Endodermal cell (in vitro differentiated cells): Measurements from ENCODE around the gene HHAT. TPM values are rescaled to one million over a fixed set of nuclear protein-coding genes. Genes with fewer than 3 reads are reported as not detected.

ENCODE experiments used
- DNase-seq: peaks from one replicate; pipeline ENCODE4 v3.0.0-alpha.2; 2017
- H3K27ac ChIP-seq: 2 replicates; pipeline ENCODE4 v1.5.1; 2013; ENCODE audit warnings: mild to moderate bottlenecking, low read depth, low read length, moderate library complexity
- H3K27me3 ChIP-seq: 2 replicates; pipeline ENCODE4 v1.6.1; 2013; ENCODE audit warnings: mild to moderate bottlenecking, low read length, moderate library complexity; ENCODE audit not compliant: insufficient read depth, control insufficient read depth, poor library complexity, severe bottlenecking
- H3K36me3 ChIP-seq: 2 replicates; pipeline ENCODE4 v1.7.0; 2013; ENCODE audit warnings: mild to moderate bottlenecking, low read length, moderate library complexity; ENCODE audit not compliant: control insufficient read depth, insufficient read depth
- H3K4me1 ChIP-seq: one replicate; pipeline ENCODE4 v1.7.0; 2013; ENCODE audit warnings: low read length; ENCODE audit not compliant: control insufficient read depth, insufficient read depth
- H3K4me3 ChIP-seq: 2 replicates; pipeline ENCODE4 v1.5.1; 2013; ENCODE audit warnings: mild to moderate bottlenecking, low read length, moderate library complexity
- H3K9ac ChIP-seq: 2 replicates; pipeline ENCODE4 v1.6.1; 2013; ENCODE audit warnings: mild to moderate bottlenecking, low read length, moderate library complexity; ENCODE audit not compliant: poor library complexity, severe bottlenecking; ENCODE audit errors: extremely low read depth
- H3K9me3 ChIP-seq: 2 replicates; pipeline ENCODE4 v1.6.1; 2013; ENCODE audit warnings: mild to moderate bottlenecking, low read length, moderate library complexity; ENCODE audit not compliant: control insufficient read depth
- H3K27ac Mint-ChIP-seq: 2 replicates; pipeline ENCODE4 v1.8.0; 2020; ENCODE audit warnings: mixed read lengths
- H3K27me3 Mint-ChIP-seq: 2 replicates; pipeline ENCODE4 v1.8.0; 2021; ENCODE audit warnings: mild to moderate bottlenecking, mixed read lengths; ENCODE audit not compliant: insufficient read depth
- H3K36me3 Mint-ChIP-seq: 2 replicates; pipeline ENCODE4 v1.8.0; 2020; ENCODE audit warnings: low read depth, mixed read lengths
- H3K4me1 Mint-ChIP-seq: 2 replicates; pipeline ENCODE4 v1.8.0; 2020; ENCODE audit warnings: mixed read lengths
- H3K4me3 Mint-ChIP-seq: 2 replicates; pipeline ENCODE4 v1.8.0; 2020; ENCODE audit warnings: mild to moderate bottlenecking, moderate library complexity, mixed read lengths
- H3K9me3 Mint-ChIP-seq: 2 replicates; pipeline ENCODE4 v1.8.0; 2020; ENCODE audit warnings: mild to moderate bottlenecking, mixed read lengths
- WGBS, 2 experiments: methylation state at CpG; one replicate each; pipeline versions ENCODE4 v1.1.5 to v1.1.7; 2013; ENCODE audit warnings: missing lambda C conversion rate in 2 of 2, mixed read lengths in 1 of 2; ENCODE audit not compliant: insufficient coverage in 1 of 2, insufficient read length in 1 of 2; 5-methylcytosine and 5-hydroxymethylcytosine counted together
- total RNA-seq, 2 donors: library from RNA; stranded (reverse); fragmentation: NEBNext Ultra II Directional in 1 of 2; extraction: Animal tissue kit (Norgen Biotek cat#: 25700) in 1 of 2; gene quantifications; 2 replicates in 1 of 2; 3 replicates in 1 of 2; pipeline ENCODE4 v1.2.1, GENCODE V29; 2021
- TF ChIP-seq, protein P1 (sequence below): fragments of 200-600 bp; sonication (generic); conservative IDR thresholded peaks from 2 replicates; pipeline ENCODE4 v1.5.0; 2021; ENCODE audit warnings: antibody characterized with exemption, mild to moderate bottlenecking

HHAT gene
- total RNA-seq, 2 donors from 2014 or later: 6.9 to 9.8 TPM

- Histone ChIP-seq H3K27me3 (no peaks in the 10 kb centered on the region), H3K4me1 (no peaks in the 10 kb centered on the region), H3K36me3 (no peaks in the 10 kb centered on the region), H3K27ac (no peak overlapping the region), H3K9ac (no peak overlapping the region), H3K4me3 (no peak overlapping the region), H3K9me3 (no peaks in the 10 kb centered on the region)
- H3K9me3 Mint-ChIP-seq: no peaks in the 10 kb centered on the region
- no peak overlapping the region for H3K27ac Mint-ChIP-seq
- no peaks in the 10 kb centered on the region for H3K27me3 Mint-ChIP-seq
- no peak overlapping the region for H3K4me3 Mint-ChIP-seq
- H3K4me1 Mint-ChIP-seq: no peaks in the 10 kb centered on the region
- DNase-seq: no peak
- H3K36me3 Mint-ChIP-seq: no peaks in the 10 kb centered on the region
- 96% methylated on average over 3 to 5 of the region's 5 CpGs for WGBS, 2 experiments
- TF ChIP-seq, protein P1, sequence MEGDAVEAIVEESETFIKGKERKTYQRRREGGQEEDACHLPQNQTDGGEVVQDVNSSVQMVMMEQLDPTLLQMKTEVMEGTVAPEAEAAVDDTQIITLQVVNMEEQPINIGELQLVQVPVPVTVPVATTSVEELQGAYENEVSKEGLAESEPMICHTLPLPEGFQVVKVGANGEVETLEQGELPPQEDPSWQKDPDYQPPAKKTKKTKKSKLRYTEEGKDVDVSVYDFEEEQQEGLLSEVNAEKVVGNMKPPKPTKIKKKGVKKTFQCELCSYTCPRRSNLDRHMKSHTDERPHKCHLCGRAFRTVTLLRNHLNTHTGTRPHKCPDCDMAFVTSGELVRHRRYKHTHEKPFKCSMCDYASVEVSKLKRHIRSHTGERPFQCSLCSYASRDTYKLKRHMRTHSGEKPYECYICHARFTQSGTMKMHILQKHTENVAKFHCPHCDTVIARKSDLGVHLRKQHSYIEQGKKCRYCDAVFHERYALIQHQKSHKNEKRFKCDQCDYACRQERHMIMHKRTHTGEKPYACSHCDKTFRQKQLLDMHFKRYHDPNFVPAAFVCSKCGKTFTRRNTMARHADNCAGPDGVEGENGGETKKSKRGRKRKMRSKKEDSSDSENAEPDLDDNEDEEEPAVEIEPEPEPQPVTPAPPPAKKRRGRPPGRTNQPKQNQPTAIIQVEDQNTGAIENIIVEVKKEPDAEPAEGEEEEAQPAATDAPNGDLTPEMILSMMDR: no peak
Measured at GRCh38 chr1:210516697-210517459, 188.2 kb downstream of the HHAT start.

- H3K36me3 ChIP-seq: no peaks in the 10 kb centered on the region
- TF ChIP-seq, protein P1: no peak
- 86 to 94% methylated on average over 3 to 4 of the region's 4 CpGs for WGBS, 2 experiments
- H3K4me3 ChIP-seq: no peak overlapping the region
- no peaks in the 10 kb centered on the region for H3K27me3 ChIP-seq
- Mint-ChIP-seq H3K36me3 (no peaks in the 10 kb centered on the region), H3K27ac (no peak overlapping the region), H3K9me3 (no peaks in the 10 kb centered on the region), H3K27me3 (no peaks in the 10 kb centered on the region), H3K4me3 (no peak overlapping the region), H3K4me1 (peaks cover 15% of the 10 kb centered on the region)
- H3K27ac ChIP-seq: no peak overlapping the region
- no peaks in the 10 kb centered on the region for H3K9me3 ChIP-seq
- H3K9ac ChIP-seq: no peak overlapping the region
- peaks cover 7% of the 10 kb centered on the region for H3K4me1 ChIP-seq
- DNase-seq: no peak
Measured at GRCh38 chr1:210523830-210524229, 195.1 kb downstream of the HHAT start.

DNA sequence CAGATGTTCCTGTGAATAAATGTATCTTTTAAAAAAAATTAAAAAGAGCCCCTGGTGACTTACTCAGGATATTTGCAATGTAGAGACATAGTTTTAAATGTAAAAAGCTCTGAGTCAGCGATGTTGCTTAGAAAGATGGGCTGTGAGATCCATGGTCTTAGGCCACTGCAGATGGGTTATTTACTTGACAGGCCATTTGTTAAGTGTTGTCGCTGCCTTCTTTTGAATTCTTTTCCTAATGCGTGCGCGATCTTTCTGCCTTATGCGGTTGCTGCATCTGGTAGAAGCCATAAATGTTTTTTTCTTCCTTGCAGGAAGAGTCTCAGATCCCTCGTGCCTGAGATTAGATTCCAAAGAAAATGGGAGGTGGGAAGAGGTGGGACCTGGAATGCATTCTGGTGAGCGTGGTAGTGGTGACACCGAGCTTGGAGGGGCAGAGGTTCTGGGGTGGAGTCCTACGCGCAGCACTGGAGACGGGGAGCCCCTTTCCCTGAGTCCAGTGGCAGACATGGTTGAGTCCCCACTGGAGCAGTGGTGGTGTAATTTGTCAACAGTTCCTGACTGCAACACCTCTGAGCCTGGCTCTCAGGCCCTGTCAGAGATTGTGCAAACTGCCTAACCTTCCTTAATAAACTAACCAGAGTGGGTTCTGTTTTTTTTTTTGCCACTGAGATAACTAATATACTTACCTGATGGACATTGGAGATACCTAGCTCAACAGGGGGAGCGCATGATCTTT is 197.2 kb downstream of the HHAT start:
- no peak overlapping the region for H3K9ac ChIP-seq
- H3K27me3 ChIP-seq: no peaks in the 10 kb centered on the region
- no peaks in the 10 kb centered on the region for H3K36me3 Mint-ChIP-seq
- no peak overlapping the region for H3K4me3 ChIP-seq
- no peak overlapping the region for H3K27ac Mint-ChIP-seq
- H3K4me1 Mint-ChIP-seq: peaks cover 15% of the 10 kb centered on the region
- WGBS, 2 experiments: 95 to 96% methylated on average over 11 to 13 of the region's 13 CpGs
- no peak overlapping the region for H3K4me3 Mint-ChIP-seq
- H3K9me3 ChIP-seq: no peaks in the 10 kb centered on the region
- no peaks in the 10 kb centered on the region for H3K9me3 Mint-ChIP-seq
- peaks cover 7% of the 10 kb centered on the region for H3K4me1 ChIP-seq
- H3K27ac ChIP-seq: no peak overlapping the region
- no peaks in the 10 kb centered on the region for H3K27me3 Mint-ChIP-seq
- TF ChIP-seq, protein P1: no peak
- DNase-seq: no peak
- no peaks in the 10 kb centered on the region for H3K36me3 ChIP-seq
